CD14-positive monocyte (primary cell): ENCODE results near the gene CDH16. TPM values are rescaled to one million over a fixed set of nuclear protein-coding genes. Genes with fewer than 3 reads are reported as not detected.
"Not testable (repeated sequence)": the region's sequence is repeated elsewhere in the genome, so short reads cannot be mapped to it uniquely, and the experiment has no call there.

Experiments
- DNase-seq, 3 donors: peaks; one replicate each; pipeline ENCODE4 v3.0.0-alpha.2; 2011 to 2022
- H2AFZ ChIP-seq: 2 replicates; pipeline ENCODE4 v1.6.0; 2012; ENCODE audit warnings: mild to moderate bottlenecking, low read depth, low read length, inconsistent platforms; ENCODE audit not compliant: insufficient read depth, poor library complexity, severe bottlenecking
- H3K27ac ChIP-seq, 2 donors: 1 replicate in 1 of 2; 2 replicates in 1 of 2; pipeline ENCODE4 v1.5.1; 2012 to 2013; ENCODE audit warnings: low read length in 2 of 2, control low read depth in 1 of 2, inconsistent platforms in 1 of 2, low read depth in 1 of 2, mild to moderate bottlenecking in 1 of 2
- H3K27me3 ChIP-seq, 2 donors: one replicate each; pipeline versions ENCODE4 v1.6.0 to v1.6.1; 2011 to 2013; ENCODE audit warnings: low read length in 2 of 2; ENCODE audit not compliant: control insufficient read depth in 2 of 2, insufficient read depth in 2 of 2
- H3K36me3 ChIP-seq, 2 donors: replicated peaks in 1 of 2; 1 replicate in 1 of 2; 2 replicates in 1 of 2; pipeline versions ENCODE4 v1.5.1 to v1.6.1; 2012 to 2013; ENCODE audit warnings: low read length in 2 of 2, control low read depth in 1 of 2, inconsistent platforms in 1 of 2, mild to moderate bottlenecking in 1 of 2; ENCODE audit not compliant: insufficient read depth in 2 of 2, control insufficient read depth in 1 of 2
- H3K4me1 ChIP-seq, 2 donors: 1 replicate in 1 of 2; 2 replicates in 1 of 2; pipeline versions ENCODE4 v1.5.1 to v1.6.1; 2012 to 2013; ENCODE audit warnings: low read length in 2 of 2, control low read depth in 1 of 2, inconsistent platforms in 1 of 2, mild to moderate bottlenecking in 1 of 2, moderate library complexity in 1 of 2; ENCODE audit not compliant: insufficient read depth in 2 of 2, control insufficient read depth in 1 of 2
- H3K4me2 ChIP-seq: replicated peaks from 2 replicates; pipeline ENCODE3; 2012; ENCODE audit warnings: low read length, moderate library complexity, mild to moderate bottlenecking; ENCODE audit not compliant: poor library complexity, severe bottlenecking; ENCODE audit errors: extremely low read depth
- H3K4me3 ChIP-seq, 3 experiments: fragments of 200-600 bp in 1 of 3; sonication (generic) in 1 of 3; replicated peaks in 1 of 3; 1 replicate in 2 of 3; 2 replicates in 1 of 3; pipeline ENCODE4 v1.5.1; 2011 to 2013; ENCODE audit warnings: low read length in 3 of 3, mild to moderate bottlenecking in 3 of 3, control low read depth in 2 of 3, low read depth in 2 of 3, inconsistent platforms in 1 of 3, moderate library complexity in 1 of 3
- H3K79me2 ChIP-seq: 2 replicates; pipeline ENCODE4 v1.6.0; 2012; ENCODE audit warnings: mild to moderate bottlenecking, control low read depth, inconsistent platforms, low read length, moderate library complexity; ENCODE audit not compliant: insufficient read depth
- H3K9ac ChIP-seq: 2 replicates; pipeline ENCODE4 v1.6.0; 2017; ENCODE audit warnings: low read length, mild to moderate bottlenecking; ENCODE audit not compliant: insufficient read depth, poor library complexity, severe bottlenecking
- H3K9me3 ChIP-seq, 2 donors: replicated peaks in 1 of 2; 1 replicate in 1 of 2; 2 replicates in 1 of 2; pipeline versions ENCODE4 v1.5.1 to v1.6.1; 2012 to 2013; ENCODE audit warnings: low read length in 2 of 2, control low read depth in 1 of 2; ENCODE audit not compliant: control insufficient read depth in 1 of 2, insufficient read depth in 1 of 2
- H4K20me1 ChIP-seq: 2 replicates; pipeline ENCODE4 v1.6.0; 2012; ENCODE audit warnings: mild to moderate bottlenecking, low read length, control low read depth, moderate library complexity; ENCODE audit not compliant: insufficient read depth
- H3K27ac Mint-ChIP-seq, 7 donors: one replicate each; pipeline ENCODE4 v1.8.0; 2020; ENCODE audit warnings: mild to moderate bottlenecking in 7 of 7, mixed read lengths in 7 of 7, moderate library complexity in 6 of 7, inconsistent platforms in 2 of 7
- H3K27me3 Mint-ChIP-seq, 3 donors: one replicate each; pipeline ENCODE4 v1.8.0; 2021 to 2022; ENCODE audit warnings: low read depth in 3 of 3, mild to moderate bottlenecking in 3 of 3, mixed read lengths in 3 of 3, moderate library complexity in 3 of 3, inconsistent platforms in 1 of 3
- H3K36me3 Mint-ChIP-seq, 2 donors: one replicate each; pipeline ENCODE4 v1.8.0; 2020; ENCODE audit warnings: mixed read lengths in 2 of 2, inconsistent platforms in 1 of 2, mild to moderate bottlenecking in 1 of 2
- H3K4me1 Mint-ChIP-seq: one replicate; pipeline ENCODE4 v1.8.0; 2020; ENCODE audit warnings: mild to moderate bottlenecking, mixed read lengths
- H3K4me3 Mint-ChIP-seq, 2 donors: one replicate each; pipeline ENCODE4 v1.8.0; 2020; ENCODE audit warnings: mild to moderate bottlenecking in 2 of 2, mixed read lengths in 2 of 2, moderate library complexity in 1 of 2
- H3K9me3 Mint-ChIP-seq, 7 donors: one replicate each; pipeline ENCODE4 v1.8.0; 2020 to 2022; ENCODE audit warnings: mixed read lengths in 7 of 7, mild to moderate bottlenecking in 6 of 7, moderate library complexity in 6 of 7, inconsistent platforms in 2 of 7
- CTCF ChIP-seq: fragments of 200-600 bp; IDR thresholded peaks from one replicate; pipeline ENCODE4 v1.8.0; 2022; ENCODE audit warnings: antibody characterized with exemption, mild to moderate bottlenecking
- WGBS: methylation state at CpG from one replicate; pipeline ENCODE4 v1.1.5; 2013; ENCODE audit warnings: missing lambda C conversion rate; ENCODE audit not compliant: insufficient coverage; 5-methylcytosine and 5-hydroxymethylcytosine counted together
- intact Hi-C, 2 donors: fragments of 100-400 bp; cut with micrococcal nuclease; formaldehyde crosslinking; loops; one replicate each; pipeline versions ENCODE4 v1.15.0 to v1.15.1; 2023
- polyA plus RNA-seq, 3 donors: library from polyadenylated mRNA; depleted of rRNA in 1 of 3; unstranded in 2 of 3; stranded (reverse) in 1 of 3; fragments of 300-500 nt in 2 of 3; fragments of >200 nt in 1 of 3; fragmentation: Illumina TruSeq in 2 of 3; gene quantifications; 1 replicate in 2 of 3; 2 replicates in 1 of 3; pipeline ENCODE4 v1.2.3, GENCODE V29; 2012 to 2021

CDH16 gene
- polyA plus RNA-seq, 3 donors = not detected

GRCh38 chr16:66945939-66946338, 27.3 kb upstream of the CDH16 start:
- 100% methylated on average over 1 of the region's 4 CpGs for WGBS
- intact Hi-C loops = no loop called here
- H3K27ac Mint-ChIP-seq = no peak overlapping the region

GRCh38 chr16:66944971-66945370, 26.3 kb upstream of the CDH16 start:
- H2AFZ ChIP-seq, DNase-seq, H3K27ac ChIP-seq, intact Hi-C loops, H3K27ac Mint-ChIP-seq, H3K4me3 ChIP-seq, H3K9me3 ChIP-seq, H3K9ac ChIP-seq, H3K4me2 ChIP-seq, H3K9me3 Mint-ChIP-seq, H3K79me2 ChIP-seq: not testable (repeated sequence)
- Histone ChIP-seq H3K27me3 (peaks cover 17 to 24% of the 10 kb centered on the region in 2 donors), H3K4me1 (peaks cover 17 to 18% of the 10 kb centered on the region in 2 donors), H4K20me1 (peaks cover 26% of the 10 kb centered on the region), H3K36me3 (peaks cover 40 to 42% of the 10 kb centered on the region in 2 donors)
- peaks cover 22% of the 10 kb centered on the region for H3K4me1 Mint-ChIP-seq
- WGBS = 95% methylated on average over 6 of the region's 9 CpGs
- H3K27me3 Mint-ChIP-seq = peaks cover 27 to 31% (median 28%) of the 10 kb centered on the region in 3 donors
- H3K4me3 Mint-ChIP-seq = peak overlapping the region in 1 of 2 donors; percentile 37
- H3K36me3 Mint-ChIP-seq = peaks cover 45% of the 10 kb centered on the region in 2 donors

More at GRCh38 chr16:66945939-66946338, 27.3 kb upstream of the CDH16 start:
- Histone ChIP-seq H3K79me2 (no peaks in the 10 kb centered on the region), H3K4me1 (peaks cover 17 to 18% of the 10 kb centered on the region in 2 donors), H2AFZ (no peak overlapping the region), H3K36me3 (peaks cover 30 to 32% of the 10 kb centered on the region in 2 donors), H4K20me1 (peaks cover 18% of the 10 kb centered on the region), H3K9me3 (peaks cover 0 to 4% of the 10 kb centered on the region in 2 donors), H3K27ac (no peak overlapping the region), H3K9ac (no peak overlapping the region), H3K4me3 (no peak overlapping the region), H3K27me3 (peaks cover 20 to 33% of the 10 kb centered on the region in 2 donors), H3K4me2 (no peak overlapping the region)
- peaks cover 22% of the 10 kb centered on the region for H3K4me1 Mint-ChIP-seq
- peaks cover 34 to 40% (median 37%) of the 10 kb centered on the region in 3 donors for H3K27me3 Mint-ChIP-seq
- DNase-seq = no peak
- no peak overlapping the region for H3K4me3 Mint-ChIP-seq
- peaks cover 35 to 36% of the 10 kb centered on the region in 2 donors for H3K36me3 Mint-ChIP-seq
- peaks cover 0 to 9% (median 4%) of the 10 kb centered on the region in 7 donors for H3K9me3 Mint-ChIP-seq
- TF ChIP-seq CTCF = no peak
